ENCODE results near the gene LDLRAD4. TPM values are rescaled to one million over a fixed set of nuclear protein-coding genes. Genes with fewer than 3 reads are reported as not detected.

Gene LDLRAD4
- total RNA-seq, 6 donors from 2014 or later, result 19.5 to 26.6 (median 24.4) TPM

DNA sequence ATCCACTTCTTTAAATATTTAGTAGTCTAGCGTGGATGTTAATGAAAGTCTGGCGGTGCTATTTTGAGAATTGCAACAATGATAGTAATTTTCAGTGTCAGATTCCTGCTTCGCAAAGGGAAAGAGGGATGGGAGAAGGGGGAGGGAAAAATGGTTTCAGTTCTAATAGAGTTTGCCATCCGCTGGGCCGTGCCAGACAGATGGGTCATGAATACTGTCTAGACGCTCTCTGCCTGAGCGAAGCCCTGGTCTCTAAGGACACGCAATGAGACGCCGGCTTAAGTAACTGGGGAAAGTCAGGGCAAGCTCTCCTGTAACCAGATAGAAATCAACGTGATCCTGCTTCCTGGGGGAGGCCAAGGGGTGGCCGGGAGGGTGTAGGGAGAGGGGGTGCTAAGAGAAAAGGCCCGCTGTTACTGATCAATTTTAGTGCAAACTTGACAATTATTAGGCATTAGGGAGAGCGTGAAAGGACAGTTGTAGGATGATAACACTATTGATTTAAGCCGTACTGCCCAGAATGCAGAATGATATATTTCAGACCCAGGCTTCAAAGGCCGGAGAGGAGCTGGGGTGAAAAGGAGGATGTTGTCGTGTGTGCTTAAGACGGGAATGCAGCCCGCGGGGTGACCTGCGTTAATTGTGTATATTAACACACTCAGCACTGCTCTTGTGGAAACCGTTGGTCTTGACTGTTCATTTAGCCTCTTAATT is 229.2 kb downstream of the LDLRAD4 start:
- H3K4me3 ChIP-seq, result peak overlapping the region in 2 of 4 donors; percentile 0 to 20
- H3K4me1 ChIP-seq, result peaks cover 10 to 24% (median 22%) of the 10 kb centered on the region in 4 donors
- no peaks in the 10 kb centered on the region for H3K9me3 ChIP-seq
- peak overlapping the region in 2 of 4 donors; percentile 9 to 13 for H3K27ac ChIP-seq
- no peaks in the 10 kb centered on the region for H3K27me3 ChIP-seq
- DNase-seq, result no peak
- peak in 1 of 2 donors; percentile 85 for ATAC-seq (ENCODE audit: low FRiP score in 2 of 2)
- no peaks in the 10 kb centered on the region for H3K36me3 ChIP-seq
- TF ChIP-seq POLR2A (IDR thresholded peaks at IDR 0.05), result no peak
- no peak for TF ChIP-seq EP300 (IDR thresholded peaks at IDR 0.05)
- no peak for TF ChIP-seq POLR2AphosphoS5 (IDR thresholded peaks at IDR 0.05)
- TF ChIP-seq CTCF (IDR thresholded peaks at IDR 0.05), result no peak
- WGBS, 2 donors, result 40 to 52% methylated on average over 22 of the region's 22 CpGs

DNA sequence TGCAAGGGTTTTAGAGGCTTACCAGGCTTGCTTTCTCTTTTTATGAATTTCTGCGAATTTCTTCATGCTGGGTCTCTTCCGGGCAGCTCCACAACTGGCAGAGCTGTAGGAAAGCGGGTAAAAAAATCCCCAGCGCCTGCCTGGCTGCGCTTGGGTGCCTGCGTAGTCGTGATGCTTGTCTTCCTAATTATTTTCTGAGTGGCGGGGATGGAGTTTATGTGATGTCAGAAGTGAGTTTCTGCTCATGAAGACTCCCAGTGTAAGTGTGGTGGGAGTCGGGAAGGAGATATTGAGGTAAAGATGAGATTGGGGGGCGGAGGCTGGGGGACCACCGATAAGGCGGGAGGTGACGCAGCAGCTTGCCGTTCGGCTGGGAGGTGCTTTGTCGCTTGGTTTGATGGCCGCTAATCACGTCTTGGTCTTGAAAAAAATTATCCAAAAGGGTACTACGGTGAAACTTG is 229.8 kb downstream of the LDLRAD4 start:
- DNase-seq (no peak), ATAC-seq (ENCODE audit: low FRiP score in 2 of 2) (no peak)
- Histone ChIP-seq H3K27ac (no peak overlapping the region), H3K4me1 (peaks cover 10 to 24% (median 22%) of the 10 kb centered on the region in 4 donors), H3K36me3 (no peaks in the 10 kb centered on the region), H3K9me3 (no peaks in the 10 kb centered on the region), H3K27me3 (no peaks in the 10 kb centered on the region), H3K4me3 (no peak overlapping the region)
- 85 to 91% methylated on average over 19 of the region's 19 CpGs for WGBS, 2 donors
- TF ChIP-seq EP300 (IDR thresholded peaks at IDR 0.05), result no peak
- no peak for TF ChIP-seq POLR2AphosphoS5 (IDR thresholded peaks at IDR 0.05)
- TF ChIP-seq POLR2A (IDR thresholded peaks at IDR 0.05), result no peak

- Histone ChIP-seq H3K36me3 (no peaks in the 10 kb centered on the region), H3K4me3 (no peak overlapping the region), H3K27ac (no peak overlapping the region), H3K27me3 (no peaks in the 10 kb centered on the region), H3K4me1 (peaks cover 10 to 24% (median 22%) of the 10 kb centered on the region in 4 donors), H3K9me3 (no peaks in the 10 kb centered on the region)
- 96 to 98% methylated on average over 9 of the region's 9 CpGs for WGBS, 2 donors
- DNase-seq, result no peak
- no peak for TF ChIP-seq CTCF (IDR thresholded peaks at IDR 0.05)
- ATAC-seq (ENCODE audit: low FRiP score in 2 of 2), result no peak
Measured at GRCh38 chr18:13449651-13450050, 231.1 kb downstream of the LDLRAD4 start.

DNA sequence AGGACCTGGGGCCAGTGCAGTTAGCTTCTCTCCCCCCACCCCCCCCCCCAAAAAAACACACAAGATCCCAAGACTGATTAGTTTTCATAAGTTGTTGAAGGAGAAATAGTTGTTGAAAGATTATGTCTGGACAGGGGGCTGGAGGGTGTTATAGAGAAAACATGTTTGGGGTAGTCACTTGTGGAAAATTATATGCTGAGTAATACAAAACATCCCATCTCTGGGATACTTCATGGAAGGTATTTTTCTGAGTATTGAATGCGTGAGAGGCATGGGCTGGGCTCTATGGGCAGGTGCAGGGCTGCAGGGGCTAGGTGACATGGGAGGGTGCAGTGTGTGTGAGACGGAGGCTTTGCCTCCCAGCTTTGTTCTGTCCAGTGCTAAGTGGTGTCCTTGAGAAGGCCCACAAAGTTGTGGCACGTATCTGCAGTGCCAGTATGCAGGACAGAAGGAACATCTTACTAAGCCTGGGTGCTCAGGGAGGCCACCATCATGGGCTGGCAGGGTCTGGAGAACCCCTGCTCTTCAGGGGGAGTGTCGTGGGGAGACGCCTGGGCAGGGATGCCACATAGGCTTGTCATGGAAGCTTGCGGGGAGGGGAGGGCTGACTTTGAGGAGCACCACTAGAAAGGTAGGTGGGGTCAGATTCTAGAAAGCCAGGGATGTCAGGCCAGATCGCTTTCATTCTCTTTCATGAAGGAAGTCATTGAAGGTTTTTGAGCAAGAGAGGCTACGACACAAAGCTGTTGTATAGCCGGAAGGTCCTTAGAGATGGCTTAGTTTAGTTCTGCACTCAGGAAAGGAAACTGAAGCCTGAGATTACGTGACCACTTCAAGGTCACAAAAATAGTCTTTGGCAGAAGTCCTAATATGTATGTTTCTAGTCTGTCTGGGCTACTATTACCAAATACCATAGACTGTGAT is 232.0 kb downstream of the LDLRAD4 start:
- TF ChIP-seq POLR2AphosphoS5 (IDR thresholded peaks at IDR 0.05) (peak in 1 of 2 donors; percentile 15), EP300 (IDR thresholded peaks at IDR 0.05) (no peak), CTCF (IDR thresholded peaks at IDR 0.05) (no peak)
- DNase-seq (no peak), ATAC-seq (ENCODE audit: low FRiP score in 2 of 2) (no peak)
- H3K36me3 ChIP-seq, result no peaks in the 10 kb centered on the region
- peak overlapping the region in 1 of 4 donors; percentile 27 for H3K27ac ChIP-seq
- no peaks in the 10 kb centered on the region for H3K9me3 ChIP-seq
- no peaks in the 10 kb centered on the region for H3K27me3 ChIP-seq
- H3K4me1 ChIP-seq, result peaks cover 10 to 24% (median 22%) of the 10 kb centered on the region in 4 donors
- 65 to 70% methylated on average over 10 of the region's 10 CpGs for WGBS, 2 donors
- no peak overlapping the region for H3K4me3 ChIP-seq

DNA sequence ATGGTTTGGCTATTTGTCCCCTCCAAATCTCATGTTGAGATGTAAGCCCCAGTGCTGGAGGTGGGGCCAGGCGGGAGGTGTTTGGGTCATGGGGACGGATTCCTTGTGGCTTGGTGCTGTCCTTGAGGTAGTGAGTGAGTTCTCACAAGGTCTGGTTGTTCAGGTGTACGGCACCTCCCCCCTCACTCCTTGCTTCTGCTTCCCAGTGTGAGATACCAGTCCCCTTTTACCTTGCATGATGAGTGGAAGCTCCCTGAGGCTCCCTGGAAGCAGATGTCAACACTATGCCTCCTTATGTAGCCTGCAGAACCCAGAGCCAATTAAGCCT is 232.6 kb downstream of the LDLRAD4 start:
- 86 to 97% methylated on average over 3 of the region's 3 CpGs for WGBS, 2 donors
- Histone ChIP-seq H3K36me3 (no peaks in the 10 kb centered on the region), H3K4me1 (peaks cover 10 to 24% (median 22%) of the 10 kb centered on the region in 4 donors), H3K27ac (no peak overlapping the region), H3K4me3 (no peak overlapping the region), H3K27me3 (no peaks in the 10 kb centered on the region), H3K9me3 (no peaks in the 10 kb centered on the region)
- no peak for TF ChIP-seq CTCF (IDR thresholded peaks at IDR 0.05)
- no peak for TF ChIP-seq POLR2A (IDR thresholded peaks at IDR 0.05)
- TF ChIP-seq POLR2AphosphoS5 (IDR thresholded peaks at IDR 0.05), result no peak
- TF ChIP-seq EP300 (IDR thresholded peaks at IDR 0.05), result no peak
- DNase-seq, result no peak
- no peak for ATAC-seq (ENCODE audit: low FRiP score in 2 of 2)

Measured in upper lobe of left lung (tissue), 6 donors.